SJSA1 (cell line): ENCODE measurements around the gene MUC2. TPM values are rescaled to one million over a fixed set of nuclear protein-coding genes. Genes with fewer than 3 reads are reported as not detected.

Experiments used
- DNase-seq, 2 experiments: peaks; one replicate each; pipeline ENCODE4 v3.0.0-alpha.2; 2015 to 2020; ENCODE audit warnings: low spot score in 2 of 2, low read depth in 1 of 2
- H3K27ac ChIP-seq: fragments of 250-450 bp; sonication (Bioruptor Pico); 2 replicates; pipeline ENCODE4 v1.5.1; 2020; ENCODE audit warnings: mild to moderate bottlenecking, moderate library complexity
- H3K27me3 ChIP-seq: fragments of 250-450 bp; sonication (Bioruptor Pico); replicated peaks from 2 replicates; pipeline ENCODE4 v1.5.1; 2020; ENCODE audit warnings: mild to moderate bottlenecking, moderate library complexity
- H3K36me3 ChIP-seq: fragments of 250-450 bp; sonication (Bioruptor Pico); 2 replicates; pipeline ENCODE4 v1.5.1; 2020; ENCODE audit warnings: mild to moderate bottlenecking
- H3K4me1 ChIP-seq: fragments of 250-450 bp; sonication (Bioruptor Pico); replicated peaks from 2 replicates; pipeline ENCODE4 v1.6.1; 2021; ENCODE audit warnings: mild to moderate bottlenecking
- H3K4me3 ChIP-seq: fragments of 250-450 bp; sonication (Bioruptor Pico); 2 replicates; pipeline ENCODE4 v1.5.1; 2020; ENCODE audit warnings: mild to moderate bottlenecking
- H3K9me3 ChIP-seq: fragments of 250-450 bp; sonication (Bioruptor Pico); replicated peaks from 2 replicates; pipeline ENCODE4 v1.5.1; 2020; ENCODE audit warnings: mild to moderate bottlenecking
- total RNA-seq: library from RNA; depleted of rRNA; stranded (reverse); fragments of >200 nt; shearing (Covaris generic); gene quantifications from 2 replicates; pipeline ENCODE4 v1.2.3, GENCODE V29; 2014; rRNA removed

MUC2 gene
- total RNA-seq, 1 experiment from 2014 or later = not detected

- Histone ChIP-seq H3K27ac (no peak overlapping the region), H3K27me3 (no peaks in the 10 kb centered on the region), H3K9me3 (no peaks in the 10 kb centered on the region), H3K4me1 (no peaks in the 10 kb centered on the region), H3K36me3 (no peaks in the 10 kb centered on the region), H3K4me3 (no peak overlapping the region)
- peak in 1 of 2 experiments; percentile 22 for DNase-seq
Measured at GRCh38 chr11:1123970-1124369, 49.3 kb downstream of the MUC2 start.

Other genes with a start within 250 kb of the MUC2 start
- gene CRACR2B, start 247.0 kb upstream of the MUC2 start, total RNA-seq = not detected in 2 replicates
- gene CD151, start 241.9 kb upstream of the MUC2 start, total RNA-seq = 123 and 179 TPM in 2 replicates
- 75.8 and 144 TPM in 2 replicates for gene POLR2L, start 232.3 kb upstream of the MUC2 start, total RNA-seq
- 62.5 and 118 TPM in 2 replicates for gene TSPAN4, start 232.0 kb upstream of the MUC2 start, total RNA-seq
- gene CHID1, start 164.1 kb upstream of the MUC2 start, total RNA-seq = 17.7 and 22.1 TPM in 2 replicates
- 15.6 and 17.7 TPM in 2 replicates for gene AP2A2, start 149.0 kb upstream of the MUC2 start, total RNA-seq
- gene MUC6, start 38.2 kb upstream of the MUC2 start, total RNA-seq = not detected in 2 replicates
- gene MUC5AC, start 83.1 kb downstream of the MUC2 start, total RNA-seq = 0.03 TPM in 1 of 2 replicates, not detected in the other
- gene MUC5B, start 148.2 kb downstream of the MUC2 start, total RNA-seq = not detected in 2 replicates
- 18.8 and 19.3 TPM in 2 replicates for gene TOLLIP, start 234.8 kb downstream of the MUC2 start, total RNA-seq